B cell (primary cell): ENCODE data around the gene PIH1D1.

Source experiments
- CTCF ChIP-seq: fragments of 200-600 bp; IDR thresholded peaks from one replicate; pipeline ENCODE4 v1.8.0; 2022; ENCODE audit warnings: antibody characterized with exemption, mild to moderate bottlenecking
- EZH2 ChIP-seq: IDR thresholded peaks from 2 replicates; pipeline ENCODE4 v1.6.1; 2012; ENCODE audit warnings: borderline replicate concordance, low read depth, mild to moderate bottlenecking, moderate library complexity, low read length; ENCODE audit not compliant: insufficient read depth, poor library complexity, severe bottlenecking

GRCh38 chr19:49430172-49430677 is 21.4 kb downstream of the PIH1D1 start:
- no peak for TF ChIP-seq CTCF
- TF ChIP-seq EZH2: no peak
